GM18867 (cell line): ENCODE measurements around the gene RELCH.

ENCODE experiments used
- ATAC-seq: cut with Tn5 transposase; IDR thresholded peaks from one replicate; pipeline ENCODE4 v1.9.1; 2021; ENCODE audit warnings: mild to moderate bottlenecking, moderate library complexity; ENCODE audit not compliant: unreplicated experiment

The RELCH gene

GRCh38 chr18:62338446-62339105, 151.5 kb downstream of the RELCH start:
- no peak for ATAC-seq

DNA sequence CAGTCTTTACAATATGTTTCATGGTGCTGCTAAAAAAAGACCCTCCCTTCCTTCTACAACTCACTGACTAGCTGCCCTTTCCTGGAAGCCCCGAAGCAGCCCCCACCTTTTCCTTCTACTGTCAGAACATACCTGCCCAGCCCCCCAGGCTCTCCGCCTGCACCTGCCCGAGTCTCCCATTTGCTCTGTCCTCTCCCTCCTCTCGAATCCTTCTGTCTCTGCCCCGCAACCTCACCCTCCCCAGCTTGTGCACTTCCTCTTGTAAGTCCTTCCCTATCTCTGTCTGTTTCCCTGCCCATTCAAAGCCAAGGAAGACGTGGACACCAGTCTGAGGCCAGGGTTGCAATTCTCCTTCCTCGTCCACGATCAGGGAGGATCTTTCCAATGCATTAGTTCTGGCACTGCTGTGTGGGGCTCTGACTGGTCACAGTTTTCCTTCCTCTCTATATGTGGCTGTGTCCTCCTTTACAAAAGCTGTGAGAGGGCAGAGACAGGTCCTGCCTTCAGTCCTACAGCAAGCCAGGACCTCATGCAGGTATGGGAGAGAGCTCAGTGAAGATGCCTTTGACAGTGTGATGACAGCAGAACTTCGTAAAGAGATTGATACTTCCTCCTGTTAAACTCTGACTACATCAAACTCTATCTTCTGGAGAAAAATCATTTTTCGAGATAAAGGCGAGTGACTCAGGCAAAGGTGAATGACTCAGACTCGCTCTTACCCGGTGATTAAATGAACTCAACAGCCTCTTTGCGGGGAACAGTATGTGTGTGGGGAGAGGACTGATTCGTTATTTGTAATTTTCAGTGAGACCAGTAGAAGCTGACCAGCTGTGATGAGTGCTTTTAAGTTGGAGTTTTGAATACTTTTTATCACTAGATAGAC, 152.3 kb downstream of the RELCH start:
- ATAC-seq = no peak

GRCh38 chr18:62340996-62341395, 153.9 kb downstream of the RELCH start:
- ATAC-seq = no peak

- ATAC-seq = no peak
These were observed 154.4 kb downstream of the RELCH start for GRCh38 chr18:62341473-62341872.

DNA sequence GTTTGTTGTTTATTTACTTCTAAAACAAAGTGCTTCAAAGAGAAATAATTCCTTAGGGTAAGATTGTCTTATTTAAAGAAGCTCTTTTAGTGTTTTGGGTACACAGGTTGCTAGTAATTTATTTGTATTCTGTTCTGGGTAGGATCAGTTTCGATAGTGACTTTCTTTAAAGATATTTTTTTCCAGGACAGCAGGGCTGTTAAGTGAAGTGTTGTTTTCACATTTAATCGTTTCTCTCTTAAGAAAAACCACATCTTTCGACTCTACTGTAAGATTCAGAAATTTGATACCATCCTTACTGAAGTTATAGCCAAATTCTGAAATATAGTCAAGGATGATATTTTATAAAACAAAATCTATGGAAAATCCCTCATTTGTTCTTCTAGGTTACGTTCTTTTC, 155.8 kb downstream of the RELCH start:
- no peak for ATAC-seq

DNA sequence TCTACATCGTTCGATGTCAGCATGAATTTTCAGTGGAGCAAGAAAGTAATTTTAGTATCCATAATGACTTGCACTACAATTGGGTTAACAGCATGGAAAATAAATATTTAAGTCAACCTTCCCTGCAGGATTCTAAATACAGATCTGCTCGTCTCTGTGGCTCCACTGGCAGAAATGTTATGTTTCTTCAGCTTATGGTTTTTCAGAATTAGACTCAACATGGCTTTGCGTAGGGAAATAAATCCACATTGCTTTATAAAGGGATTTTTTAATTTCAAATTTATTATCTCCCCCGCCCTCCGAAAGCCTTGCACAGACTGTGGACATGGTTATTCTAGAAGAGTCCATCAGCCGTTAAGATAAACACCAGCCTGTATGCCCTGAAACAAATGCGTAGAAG, 156.3 kb downstream of the RELCH start:
- ATAC-seq = no peak

DNA sequence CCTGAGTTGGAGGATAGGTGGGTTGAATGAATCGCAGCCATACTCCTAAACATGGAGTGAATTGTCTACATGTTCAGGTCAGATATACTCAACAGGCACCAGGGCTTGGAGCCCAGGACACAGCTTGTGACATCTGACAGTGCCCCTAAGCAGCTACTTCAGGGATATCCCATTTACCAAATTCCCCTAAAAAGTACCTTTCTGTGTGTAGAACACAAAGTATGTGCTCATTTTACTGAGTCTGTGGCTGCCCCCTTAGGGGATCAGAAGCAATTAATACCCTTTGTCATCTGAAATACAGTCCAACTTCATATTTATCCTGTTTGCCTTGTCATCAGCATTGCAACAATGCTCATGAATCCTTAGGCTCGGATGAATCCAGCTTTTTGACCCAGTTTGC, 158.9 kb downstream of the RELCH start:
- no peak for ATAC-seq

DNA sequence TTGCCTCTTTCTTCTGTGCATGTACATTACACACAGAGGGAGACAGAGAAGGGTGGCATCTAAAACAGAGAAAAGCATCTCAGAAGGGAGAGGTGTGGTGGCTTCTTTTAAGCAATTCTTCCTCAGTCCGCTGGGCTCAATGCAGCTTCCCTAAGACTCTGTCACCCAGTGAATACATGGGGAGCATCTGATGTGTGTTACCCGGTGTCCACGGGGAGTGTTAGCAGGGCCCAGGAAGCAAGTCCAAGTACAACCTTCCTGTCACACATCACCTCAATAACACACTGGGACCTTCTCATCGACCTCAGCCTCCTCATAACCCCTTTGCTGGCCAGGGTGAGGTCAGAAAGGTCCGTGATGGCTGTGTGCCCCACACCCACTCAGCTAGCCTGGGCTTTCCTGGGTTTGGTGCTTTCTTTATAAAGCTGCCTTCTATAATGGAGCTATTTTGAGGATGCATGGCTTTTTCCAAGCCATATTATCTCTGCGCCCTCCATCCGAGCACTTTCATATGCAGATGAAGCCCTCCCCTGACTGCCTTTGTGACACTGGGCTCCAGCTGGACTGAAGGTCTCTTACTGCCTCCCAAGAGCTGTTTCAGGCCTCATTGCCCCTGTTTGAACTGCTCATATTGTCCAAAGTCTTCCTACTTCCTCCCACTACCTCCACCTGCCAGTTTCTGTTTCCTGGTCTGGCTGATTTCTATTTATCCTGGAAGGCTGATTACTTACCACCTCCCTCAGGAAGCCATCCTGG, 159.5 kb downstream of the RELCH start:
- no peak for ATAC-seq

GRCh38 chr18:62347089-62347506, 160.0 kb downstream of the RELCH start:
- no peak for ATAC-seq

DNA sequence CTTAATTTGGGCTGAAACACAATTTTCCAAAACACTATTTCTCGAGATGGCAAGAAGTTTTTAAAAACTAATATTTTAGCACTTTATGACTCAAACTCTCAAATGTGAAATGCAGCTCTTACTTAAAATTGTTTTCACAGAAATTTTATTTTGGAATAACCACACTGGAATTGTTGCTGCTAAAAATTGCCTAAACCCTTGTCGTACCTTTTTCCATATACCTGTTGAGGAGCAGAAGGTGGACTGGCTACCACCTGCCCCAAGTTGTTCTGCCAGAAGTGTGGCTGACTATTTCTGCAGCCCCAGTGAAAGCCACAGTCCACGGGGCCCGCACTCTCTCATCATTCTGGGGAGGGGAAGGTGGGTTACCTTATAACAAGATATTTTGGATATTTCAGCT, 161.4 kb downstream of the RELCH start:
- ATAC-seq = no peak

- ATAC-seq = no peak
These were observed 166.1 kb downstream of the RELCH start for GRCh38 chr18:62353170-62353569.

GRCh38 chr18:62354151-62354550, 167.1 kb downstream of the RELCH start:
- no peak for ATAC-seq

GRCh38 chr18:62357079-62357719, 170.1 kb downstream of the RELCH start:
- no peak for ATAC-seq
